K562 (cell line): ENCODE results near the gene CHAD. TPM values are rescaled to one million over a fixed set of nuclear protein-coding genes. Genes with fewer than 3 reads are reported as not detected.

Experiments used
- ATAC-seq: fragments of 200-7000 bp; cut with Tn5 transposase; 3 replicates; pipeline ENCODE4 v1.9.1; 2020; ENCODE audit warnings: moderate library complexity
- BruUV-seq: library from RNA; stranded (reverse); fragments of 400-500 nt; replicated peaks from 2 replicates; lab custom pipeline; 2021; lab: Mats Ljungman, UMichigan
- CTCF ChIA-PET: fragments of 300-600 bp; formaldehyde crosslinking; extraction: SDS; loops from one replicate; lab custom pipeline; 2021; ENCODE audit warnings: low intra/inter-chr PET ratio; lab: Yijun Ruan, JAX
- POLR2A ChIA-PET: fragments of 300-600, 350-650 bp; sonication (Branson Sonifier 250); formaldehyde crosslinking; extraction: SDS; loops from one replicate; lab custom pipeline; 2021; ENCODE audit warnings: antibody characterized with exemption, inconsistent platforms; lab: Yijun Ruan, JAX
- DNase-seq, 4 experiments: peaks; one replicate each; pipeline versions ENCODE4 v3.0.0 to v3.0.0-alpha.2; 2011 to 2018; ENCODE audit warnings: low spot score in 3 of 4, mixed read lengths in 3 of 4; ENCODE audit errors: extremely low read depth in 1 of 4
- FAIRE-seq: peaks from 2 replicates; lab custom pipeline; 2011; peaks lifted over from hg19 to GRCh38; lab: Jason Lieb, UNC
- H2AFZ ChIP-seq: 2 replicates; pipeline ENCODE4 v1.6.0; 2011; ENCODE audit warnings: low read depth, low read length, control low read depth, inconsistent platforms
- H3K27ac ChIP-seq: fragments of 200-600 bp; 3 replicates; pipeline ENCODE4 v1.8.0; 2011; ENCODE audit warnings: low read depth, mild to moderate bottlenecking, control low read depth, inconsistent platforms, low read length, moderate library complexity, mixed read lengths; ENCODE audit errors: extremely low read depth
- H3K27me3 ChIP-seq, 2 experiments: fragments of 300-600 bp in 1 of 2; 2 replicates in 1 of 2; 3 replicates in 1 of 2; pipeline versions ENCODE4 v1.6.0 to v1.8.0; 2011; ENCODE audit warnings: inconsistent platforms in 2 of 2, low read length in 2 of 2, mild to moderate bottlenecking in 1 of 2, mixed read lengths in 1 of 2, moderate library complexity in 1 of 2; ENCODE audit not compliant: control insufficient read depth in 2 of 2, insufficient read depth in 2 of 2
- H3K36me3 ChIP-seq: fragments of 300-600 bp; 3 replicates; pipeline ENCODE4 v1.8.0; 2011; ENCODE audit warnings: mild to moderate bottlenecking, low read length, inconsistent platforms; ENCODE audit not compliant: control insufficient read depth, insufficient read depth
- H3K4me1 ChIP-seq, 2 experiments: fragments of 200-600 bp in 1 of 2; replicated peaks in 1 of 2; 2 replicates in 1 of 2; 3 replicates in 1 of 2; pipeline versions ENCODE4 v1.5.1 to v1.8.0; 2011; ENCODE audit warnings: inconsistent platforms in 2 of 2, low read length in 2 of 2, mild to moderate bottlenecking in 1 of 2, mixed read lengths in 1 of 2, moderate library complexity in 1 of 2; ENCODE audit not compliant: control insufficient read depth in 2 of 2, insufficient read depth in 2 of 2
- H3K4me2 ChIP-seq: 2 replicates; pipeline ENCODE4 v1.6.1; 2011; ENCODE audit warnings: low read length, control low read depth, inconsistent platforms, mixed read lengths; ENCODE audit not compliant: insufficient read depth
- H3K4me3 ChIP-seq: fragments of 200-600 bp; sonication (generic), shearing (Covaris generic); 2 replicates; pipeline ENCODE4 v1.5.1; 2016; ENCODE audit warnings: control low read depth, inconsistent platforms
- H3K79me2 ChIP-seq: fragments of 200-600 bp; 3 replicates; pipeline ENCODE4 v1.8.0; 2011; ENCODE audit warnings: low read length, inconsistent platforms; ENCODE audit not compliant: control insufficient read depth, insufficient read depth
- H3K9ac ChIP-seq, 2 experiments: 2 replicates each; pipeline versions ENCODE4 v1.6.0 to v1.6.1; 2011; ENCODE audit warnings: low read depth in 2 of 2, low read length in 2 of 2, control low read depth in 1 of 2, inconsistent platforms in 1 of 2, mild to moderate bottlenecking in 1 of 2, mixed read lengths in 1 of 2; ENCODE audit not compliant: insufficient read depth in 1 of 2
- H3K9me1 ChIP-seq: one replicate; pipeline ENCODE4 v1.6.0; 2011; ENCODE audit warnings: inconsistent platforms, mild to moderate bottlenecking, low read length, moderate library complexity; ENCODE audit not compliant: control insufficient read depth, insufficient read depth
- H3K9me3 ChIP-seq: replicated peaks from 2 replicates; pipeline ENCODE4 v1.5.1; 2011; ENCODE audit warnings: low read depth, low read length, inconsistent platforms; ENCODE audit not compliant: control insufficient read depth, insufficient read depth
- H4K20me1 ChIP-seq: replicated peaks from 2 replicates; pipeline ENCODE4 v1.6.1; 2011; ENCODE audit warnings: low read length, inconsistent platforms, mixed read lengths; ENCODE audit not compliant: control insufficient read depth, insufficient read depth
- CREB1 ChIP-seq, 2 experiments: sonication (generic) in 1 of 2; formaldehyde crosslinking in 1 of 2; IDR thresholded peaks; 2 replicates each; pipeline versions ENCODE4 v1.6.1 to v1.8.0; 2012 to 2022; ENCODE audit warnings: inconsistent platforms in 1 of 2, mild to moderate bottlenecking in 1 of 2, missing genetic modification reagents in 1 of 2, moderate library complexity in 1 of 2
- FIP1L1 ChIP-seq: fragments of 200-400 bp; formaldehyde crosslinking; IDR thresholded peaks from 2 replicates; pipeline ENCODE4 v1.6.1; 2018; ENCODE audit warnings: mild to moderate bottlenecking, low read depth, low read length; ENCODE audit not compliant: poor library complexity, severe bottlenecking
- WGBS: fragments of 100-300 bp; shearing (Covaris generic); methylation state at CpG from one replicate; pipeline ENCODE4 v1.1.6; 2016; ENCODE audit warnings: low coverage, mixed read lengths; ENCODE audit not compliant: insufficient coverage; ENCODE audit errors: missing lambda C conversion rate; 5-methylcytosine and 5-hydroxymethylcytosine counted together
- in situ Hi-C: fragments of 300-500 bp; cut with MboI; formaldehyde crosslinking; loops from 4 replicates; pipeline ENCODE4 v1.15.0; 2018; ENCODE audit warnings: inconsistent platforms, mixed read lengths
- intact Hi-C: fragments of 100-400 bp; cut with micrococcal nuclease; formaldehyde crosslinking; loops from 2 replicates; pipeline ENCODE4 v1.14.2; 2022
- polyA plus RNA-seq, 8 experiments: library from polyadenylated mRNA; depleted of rRNA in 4 of 8; stranded (reverse) in 5 of 8; unstranded in 3 of 8; fragments of >200 nt; fragmentation: Nextera tagmentation in 2 of 8; fragmentation: Illumina TruSeq in 1 of 8; extraction: Ambion mirVana in 2 of 8; extraction: Trizol in 1 of 8; gene quantifications; 2 replicates each; pipeline versions ENCODE4 v1.2.1 to v1.2.3, GENCODE V29; 2011 to 2014; ENCODE audit warnings: inconsistent platforms in 1 of 8, missing spikeins in 1 of 8
- total RNA-seq, 7 experiments: library from RNA; depleted of rRNA in 6 of 7; stranded (reverse); fragments of >200 nt in 6 of 7; fragmentation: Illumina TruSeq in 2 of 7; extraction: Trizol in 2 of 7; gene quantifications; 2 replicates each; pipeline versions ENCODE4 v1.2.1 to v1.2.3, GENCODE V29; 2011 to 2021; ENCODE audit warnings: low replicate concordance in 1 of 7

CHAD gene
- total and polyA plus RNA-seq, 9 of the 15 experiments (the other 6 are each of a cell fraction or from before 2014, with no cell fraction given), result not detected

- TF ChIP-seq CREB1 (IDR thresholded peaks at IDR 0.05) (peak; percentile 7; the same call in 1 of the 2 replicates), CREB1 (CRISPR knock-in tag; IDR thresholded peaks at IDR 0.05) (no peak), FIP1L1 (no peak)
- Histone ChIP-seq H3K36me3 (no peaks in the 10 kb centered on the region), H3K9me1 (no peaks in the 10 kb centered on the region), H4K20me1 (no peaks in the 10 kb centered on the region), H3K9me3 (no peaks in the 10 kb centered on the region), H3K79me2 (no peaks in the 10 kb centered on the region), H2AFZ (no peak overlapping the region), H3K4me3 (no peak overlapping the region), H3K4me2 (no peak overlapping the region), H3K4me1 (peaks cover 0 to 9% of the 10 kb centered on the region in 2 experiments; a peak in 1 of 5 replicates), H3K27ac (no peak overlapping the region), H3K27me3 (peaks cover 26 to 60% of the 10 kb centered on the region in 2 experiments), H3K9ac (no peak overlapping the region)
- ChIA-PET CTCF (no interaction called here), POLR2A (no interaction called here)
- in situ Hi-C loops (no loop called here), intact Hi-C loops (no loop called here)
- BruUV-seq, result no TSS peak
- 39% methylated on average over 27 of the region's 32 CpGs for WGBS
- ATAC-seq (no peak), DNase-seq (no peak), FAIRE-seq (no peak)
Measured at GRCh38 chr17:50508573-50509460, 40.1 kb upstream of the CHAD start.
